Measurements from ENCODE around the gene IGSF9B. TPM values are rescaled to one million over a fixed set of nuclear protein-coding genes. Genes with fewer than 3 reads are reported as not detected.

Gene IGSF9B
- total RNA-seq, 3 donors from 2014 or later (not counting 1 experiment from before 2014, with no cell fraction given), result 2.2 to 6.1 (median 4.3) TPM

DNA sequence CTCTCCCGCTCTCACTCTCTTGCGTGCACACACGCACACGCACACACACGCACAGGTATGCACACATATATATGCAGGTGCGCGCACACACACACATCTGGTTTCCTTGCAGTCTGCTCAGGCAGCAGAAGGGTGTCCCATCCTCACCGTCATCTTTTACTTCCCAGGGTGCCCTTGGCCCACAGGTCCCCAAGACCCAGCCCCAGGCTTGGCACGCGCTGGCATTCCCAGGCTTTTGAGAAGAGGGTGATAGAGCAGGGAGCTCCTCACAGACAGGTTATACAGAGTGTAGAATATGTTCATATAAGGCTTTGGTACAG, 59.5 kb downstream of the IGSF9B start:
- Mint-ChIP-seq H3K4me3 (no peak overlapping the region), H3K27me3 (ENCODE audit: low read depth in 2 of 2) (peaks cover 3 to 10% of the 10 kb centered on the region in 2 donors), H3K27ac (no peak overlapping the region), H3K36me3 (no peaks in the 10 kb centered on the region), H3K9me3 (no peaks in the 10 kb centered on the region), H3K4me1 (no peaks in the 10 kb centered on the region)
- Histone ChIP-seq H3K9me3 (ENCODE audit: control insufficient read depth, insufficient read depth, low read length) (no peaks in the 10 kb centered on the region), H3K27ac (ENCODE audit: low read length) (no peak overlapping the region), H3K27me3 (ENCODE audit: control insufficient read depth, insufficient read depth, low read length) (no peaks in the 10 kb centered on the region), H3K36me3 (ENCODE audit: control insufficient read depth, insufficient read depth, low read length) (no peaks in the 10 kb centered on the region), H3K4me1 (ENCODE audit: control insufficient read depth, insufficient read depth, low read length) (no peaks in the 10 kb centered on the region), H3K4me3 (ENCODE audit: low read length) (no peak overlapping the region)
- ATAC-seq (no peak), DNase-seq (no peak)
- WGBS (ENCODE audit: insufficient coverage), result 95% methylated on average over 10 of the region's 10 CpGs
- intact Hi-C loops (cut with micrococcal nuclease), result no loop called here
- TF ChIP-seq, protein P1, sequence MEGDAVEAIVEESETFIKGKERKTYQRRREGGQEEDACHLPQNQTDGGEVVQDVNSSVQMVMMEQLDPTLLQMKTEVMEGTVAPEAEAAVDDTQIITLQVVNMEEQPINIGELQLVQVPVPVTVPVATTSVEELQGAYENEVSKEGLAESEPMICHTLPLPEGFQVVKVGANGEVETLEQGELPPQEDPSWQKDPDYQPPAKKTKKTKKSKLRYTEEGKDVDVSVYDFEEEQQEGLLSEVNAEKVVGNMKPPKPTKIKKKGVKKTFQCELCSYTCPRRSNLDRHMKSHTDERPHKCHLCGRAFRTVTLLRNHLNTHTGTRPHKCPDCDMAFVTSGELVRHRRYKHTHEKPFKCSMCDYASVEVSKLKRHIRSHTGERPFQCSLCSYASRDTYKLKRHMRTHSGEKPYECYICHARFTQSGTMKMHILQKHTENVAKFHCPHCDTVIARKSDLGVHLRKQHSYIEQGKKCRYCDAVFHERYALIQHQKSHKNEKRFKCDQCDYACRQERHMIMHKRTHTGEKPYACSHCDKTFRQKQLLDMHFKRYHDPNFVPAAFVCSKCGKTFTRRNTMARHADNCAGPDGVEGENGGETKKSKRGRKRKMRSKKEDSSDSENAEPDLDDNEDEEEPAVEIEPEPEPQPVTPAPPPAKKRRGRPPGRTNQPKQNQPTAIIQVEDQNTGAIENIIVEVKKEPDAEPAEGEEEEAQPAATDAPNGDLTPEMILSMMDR (IDR thresholded peaks at IDR 0.05), result no peak

DNA sequence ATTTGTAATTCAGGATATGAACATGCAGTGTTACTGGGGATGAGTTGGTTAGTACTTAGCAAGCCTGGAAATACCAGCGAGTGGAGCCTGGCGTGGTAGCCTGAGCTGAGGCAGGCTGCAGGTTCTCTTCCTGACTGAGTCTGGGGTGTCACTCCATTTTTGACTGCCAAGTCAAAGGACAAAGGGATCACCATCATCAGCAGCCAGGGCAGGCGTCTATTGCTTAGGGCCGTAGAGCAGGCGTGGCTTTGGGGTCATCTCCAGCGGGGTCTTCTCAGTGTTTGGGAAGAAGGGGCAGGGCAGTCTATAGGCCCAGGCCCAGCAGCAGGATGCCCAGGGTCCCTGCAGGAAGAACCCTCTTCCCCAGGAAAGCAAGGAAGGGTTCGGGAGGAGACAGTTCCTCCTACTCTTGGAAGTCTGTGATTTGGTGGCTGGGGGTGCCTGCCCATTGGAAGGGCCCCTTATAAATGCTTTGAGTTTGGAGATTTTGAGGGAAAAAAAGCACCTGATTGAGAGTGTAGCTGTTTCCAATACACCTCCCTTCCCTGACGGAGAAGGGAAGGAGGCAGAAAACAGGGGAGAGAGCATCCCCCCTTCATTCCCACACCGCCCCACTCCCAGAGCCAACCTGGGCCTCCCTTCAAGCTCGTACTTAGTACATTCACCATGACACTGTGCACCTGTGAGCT, 60.0 kb downstream of the IGSF9B start:
- Histone ChIP-seq H3K36me3 (ENCODE audit: control insufficient read depth, insufficient read depth, low read length) (no peaks in the 10 kb centered on the region), H3K27me3 (ENCODE audit: control insufficient read depth, insufficient read depth, low read length) (no peaks in the 10 kb centered on the region), H3K27ac (ENCODE audit: low read length) (no peak overlapping the region), H3K4me1 (ENCODE audit: control insufficient read depth, insufficient read depth, low read length) (no peaks in the 10 kb centered on the region), H3K9me3 (ENCODE audit: control insufficient read depth, insufficient read depth, low read length) (no peaks in the 10 kb centered on the region), H3K4me3 (ENCODE audit: low read length) (no peak overlapping the region)
- intact Hi-C loops (cut with micrococcal nuclease), result no loop called here
- H3K27me3 Mint-ChIP-seq (ENCODE audit: low read depth in 2 of 2), result peaks cover 5 to 10% of the 10 kb centered on the region in 2 donors
- 92% methylated on average over 10 of the region's 10 CpGs for WGBS (ENCODE audit: insufficient coverage)
- no peak overlapping the region for H3K27ac Mint-ChIP-seq
- no peak overlapping the region for H3K4me3 Mint-ChIP-seq
- DNase-seq, result no peak
- H3K36me3 Mint-ChIP-seq, result no peaks in the 10 kb centered on the region
- H3K9me3 Mint-ChIP-seq, result no peaks in the 10 kb centered on the region
- ATAC-seq, result no peak
- H3K4me1 Mint-ChIP-seq, result no peaks in the 10 kb centered on the region
- TF ChIP-seq, protein P1 (IDR thresholded peaks at IDR 0.05), result no peak

DNA sequence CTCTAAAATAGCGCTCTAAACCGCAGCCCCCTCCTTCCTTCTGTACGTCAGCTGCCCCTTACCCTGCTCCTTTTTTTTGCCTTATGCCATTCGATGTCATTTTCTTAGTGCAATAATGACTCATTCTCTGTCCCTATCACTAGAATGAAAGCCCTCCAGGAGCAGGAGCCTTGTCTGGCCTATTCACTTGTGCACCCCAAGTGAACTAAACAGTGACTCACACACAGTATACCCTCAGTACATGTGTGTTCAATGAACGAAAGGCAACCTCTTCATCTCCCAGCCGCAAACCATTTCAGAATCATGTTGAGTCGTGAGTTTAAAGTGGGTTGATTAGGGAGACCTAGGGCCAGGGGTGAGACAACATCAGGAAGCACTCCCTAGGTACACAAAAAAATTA, 60.7 kb downstream of the IGSF9B start:
- no peak for ATAC-seq
- intact Hi-C loops (cut with micrococcal nuclease), result no loop called here
- Histone ChIP-seq H3K9me3 (ENCODE audit: control insufficient read depth, insufficient read depth, low read length) (no peaks in the 10 kb centered on the region), H3K27me3 (ENCODE audit: control insufficient read depth, insufficient read depth, low read length) (no peaks in the 10 kb centered on the region), H3K4me3 (ENCODE audit: low read length) (no peak overlapping the region), H3K4me1 (ENCODE audit: control insufficient read depth, insufficient read depth, low read length) (no peaks in the 10 kb centered on the region), H3K36me3 (ENCODE audit: control insufficient read depth, insufficient read depth, low read length) (no peaks in the 10 kb centered on the region), H3K27ac (ENCODE audit: low read length) (no peak overlapping the region)
- H3K27ac Mint-ChIP-seq, result no peak overlapping the region
- no peak for DNase-seq
- 74% methylated on average over 5 of the region's 7 CpGs for whole genome bisulfite sequencing (ENCODE audit: insufficient coverage)
- no peak overlapping the region for H3K4me3 Mint-ChIP-seq
- H3K4me1 Mint-ChIP-seq, result no peaks in the 10 kb centered on the region
- TF ChIP-seq, protein P1 (IDR thresholded peaks at IDR 0.05), result no peak
- H3K27me3 Mint-ChIP-seq (ENCODE audit: low read depth in 2 of 2), result peaks cover 5 to 12% of the 10 kb centered on the region in 2 donors
- no peaks in the 10 kb centered on the region for H3K9me3 Mint-ChIP-seq
- no peaks in the 10 kb centered on the region for H3K36me3 Mint-ChIP-seq

DNA sequence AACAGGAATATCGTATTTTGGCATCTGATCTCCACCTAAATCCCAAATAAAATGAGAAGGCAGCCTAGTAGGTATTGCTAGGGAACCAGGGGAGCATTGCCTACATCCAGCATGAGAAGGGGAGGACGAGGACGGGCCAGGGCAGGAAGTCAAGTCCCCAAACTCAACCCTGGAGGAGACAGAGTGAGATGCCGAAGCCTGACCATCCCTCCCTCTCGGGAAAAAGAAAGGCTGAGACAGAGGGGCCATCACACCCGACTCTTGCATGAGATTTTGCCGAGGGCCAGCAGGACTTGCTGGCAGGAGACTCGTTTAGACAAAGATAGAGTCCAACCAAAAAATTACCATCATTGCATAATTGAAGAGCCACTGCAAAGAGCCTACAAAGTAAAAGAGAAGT, 61.2 kb downstream of the IGSF9B start:
- Histone ChIP-seq H3K27ac (ENCODE audit: low read length) (no peak overlapping the region), H3K9me3 (ENCODE audit: control insufficient read depth, insufficient read depth, low read length) (no peaks in the 10 kb centered on the region), H3K4me3 (ENCODE audit: low read length) (no peak overlapping the region), H3K36me3 (ENCODE audit: control insufficient read depth, insufficient read depth, low read length) (no peaks in the 10 kb centered on the region), H3K4me1 (ENCODE audit: control insufficient read depth, insufficient read depth, low read length) (no peaks in the 10 kb centered on the region), H3K27me3 (ENCODE audit: control insufficient read depth, insufficient read depth, low read length) (no peaks in the 10 kb centered on the region)
- Mint-ChIP-seq H3K27me3 (ENCODE audit: low read depth in 2 of 2) (peaks cover 5 to 16% of the 10 kb centered on the region in 2 donors), H3K36me3 (no peaks in the 10 kb centered on the region), H3K9me3 (no peaks in the 10 kb centered on the region), H3K4me3 (no peak overlapping the region), H3K4me1 (no peaks in the 10 kb centered on the region), H3K27ac (no peak overlapping the region)
- ATAC-seq, result no peak
- TF ChIP-seq, protein P1 (IDR thresholded peaks at IDR 0.05), result no peak
- 66% methylated on average over 8 of the region's 8 CpGs for WGBS (ENCODE audit: insufficient coverage)
- DNase-seq, result no peak
- intact Hi-C loops (cut with micrococcal nuclease), result no loop called here
